ENCODE measurements around the gene PSMD11.
A peak's percentile ranks its signal among the peaks of the same experiment; 100 is the strongest.

PSMD11 gene

GRCh38 chr17:32491371-32492263, 47.3 kb downstream of the PSMD11 start:
- DNase-seq (ENCODE audit: low spot score) = no peak

DNA sequence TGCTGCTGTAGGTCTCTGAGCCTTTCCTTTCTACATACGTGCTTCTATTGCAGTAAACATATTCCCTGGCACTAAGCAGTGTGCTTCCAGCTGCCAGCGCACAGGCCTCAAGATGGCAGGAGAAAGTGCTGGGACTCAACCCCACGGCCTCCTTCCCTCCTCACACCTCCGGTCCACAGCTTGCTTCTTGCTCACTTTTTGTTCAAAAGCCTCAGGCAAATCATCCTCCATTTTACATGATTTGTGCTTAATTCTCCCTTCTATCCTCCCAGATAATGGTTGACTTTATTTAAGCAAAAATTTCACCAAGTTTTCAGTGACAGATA, 47.9 kb downstream of the PSMD11 start:
- DNase-seq (ENCODE audit: low spot score) = no peak

DNA sequence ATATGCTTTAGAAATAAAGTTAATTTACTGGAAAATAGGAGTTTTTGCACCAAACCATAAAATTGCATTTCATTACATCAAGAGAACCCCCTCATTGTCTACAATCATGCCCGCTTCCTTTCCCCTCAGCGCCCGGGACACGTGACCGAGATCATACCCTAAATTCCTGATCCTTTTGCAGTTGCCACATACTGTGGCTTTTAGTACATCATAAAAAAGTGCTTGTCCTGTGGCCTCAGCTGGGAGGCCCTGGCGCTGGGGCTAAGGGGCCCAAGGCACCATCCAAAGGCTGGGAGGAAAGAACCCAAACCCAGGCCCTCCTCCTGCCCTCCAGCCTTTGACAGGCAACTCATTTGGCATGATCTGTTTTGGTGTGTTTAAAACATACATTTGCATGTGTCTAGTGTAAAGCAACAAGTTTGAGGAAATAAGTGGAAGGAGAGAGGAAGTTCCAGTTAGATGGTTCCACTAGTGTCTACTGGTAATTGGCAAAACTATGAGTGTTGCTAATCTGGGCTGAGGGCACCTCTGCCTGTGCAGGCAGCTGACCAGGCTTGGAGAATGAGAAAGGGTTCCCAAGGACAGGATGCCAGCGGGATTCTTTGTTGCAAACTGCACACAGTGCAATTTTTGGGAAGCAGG, 48.5 kb downstream of the PSMD11 start:
- no peak for DNase-seq (ENCODE audit: low spot score)

DNA sequence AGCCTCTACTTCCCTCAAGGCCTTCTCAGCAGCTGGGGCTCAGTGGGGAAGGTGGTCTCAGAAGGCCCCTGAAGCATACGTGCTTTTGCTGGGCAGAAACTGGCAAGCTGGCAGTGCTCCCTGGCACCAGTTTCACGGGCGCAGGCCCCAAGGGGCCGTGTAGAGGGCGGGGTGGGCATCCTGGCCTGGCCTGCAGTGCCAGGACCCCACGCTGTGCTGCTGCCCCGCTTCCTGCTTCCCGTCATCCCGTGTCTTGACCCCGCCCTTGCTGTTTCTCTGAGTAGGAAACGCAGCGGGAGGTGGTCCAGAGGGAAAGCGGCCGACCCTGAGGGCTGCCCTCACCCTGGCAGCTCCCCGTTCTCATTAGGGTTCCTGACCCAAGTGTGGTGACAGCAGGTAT, 49.3 kb downstream of the PSMD11 start:
- DNase-seq (ENCODE audit: low spot score) = no peak

DNA sequence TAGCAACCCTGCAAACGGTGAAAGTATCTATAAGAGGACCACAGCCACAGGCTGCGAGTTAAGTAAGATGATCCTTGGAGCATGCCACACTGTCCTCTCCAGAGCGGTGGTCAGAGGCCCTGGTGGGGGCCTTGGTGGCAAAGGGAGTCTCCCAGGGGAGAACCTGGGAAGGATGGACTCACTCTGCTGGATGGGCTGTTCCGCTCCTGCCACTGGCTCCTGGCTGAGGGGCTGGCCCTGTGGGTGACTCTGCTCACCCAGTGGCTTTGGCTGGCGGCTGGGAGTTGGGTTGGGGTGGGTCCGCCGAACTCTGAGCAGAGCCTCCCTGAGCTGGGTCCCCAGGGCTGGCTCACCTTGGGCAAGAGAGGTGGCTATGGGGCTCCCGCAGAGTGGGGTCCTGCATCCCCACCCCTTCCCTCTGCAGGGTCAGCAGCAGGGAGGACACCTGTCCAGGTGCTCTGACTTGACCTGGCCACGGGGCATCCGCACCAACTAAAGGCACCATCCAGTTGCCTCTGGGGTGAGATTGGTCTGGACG, 49.7 kb downstream of the PSMD11 start:
- DNase-seq (ENCODE audit: low spot score) = no peak

GRCh38 chr17:32494621-32495358, 50.5 kb downstream of the PSMD11 start:
- DNase-seq (ENCODE audit: low spot score) = no peak

DNA sequence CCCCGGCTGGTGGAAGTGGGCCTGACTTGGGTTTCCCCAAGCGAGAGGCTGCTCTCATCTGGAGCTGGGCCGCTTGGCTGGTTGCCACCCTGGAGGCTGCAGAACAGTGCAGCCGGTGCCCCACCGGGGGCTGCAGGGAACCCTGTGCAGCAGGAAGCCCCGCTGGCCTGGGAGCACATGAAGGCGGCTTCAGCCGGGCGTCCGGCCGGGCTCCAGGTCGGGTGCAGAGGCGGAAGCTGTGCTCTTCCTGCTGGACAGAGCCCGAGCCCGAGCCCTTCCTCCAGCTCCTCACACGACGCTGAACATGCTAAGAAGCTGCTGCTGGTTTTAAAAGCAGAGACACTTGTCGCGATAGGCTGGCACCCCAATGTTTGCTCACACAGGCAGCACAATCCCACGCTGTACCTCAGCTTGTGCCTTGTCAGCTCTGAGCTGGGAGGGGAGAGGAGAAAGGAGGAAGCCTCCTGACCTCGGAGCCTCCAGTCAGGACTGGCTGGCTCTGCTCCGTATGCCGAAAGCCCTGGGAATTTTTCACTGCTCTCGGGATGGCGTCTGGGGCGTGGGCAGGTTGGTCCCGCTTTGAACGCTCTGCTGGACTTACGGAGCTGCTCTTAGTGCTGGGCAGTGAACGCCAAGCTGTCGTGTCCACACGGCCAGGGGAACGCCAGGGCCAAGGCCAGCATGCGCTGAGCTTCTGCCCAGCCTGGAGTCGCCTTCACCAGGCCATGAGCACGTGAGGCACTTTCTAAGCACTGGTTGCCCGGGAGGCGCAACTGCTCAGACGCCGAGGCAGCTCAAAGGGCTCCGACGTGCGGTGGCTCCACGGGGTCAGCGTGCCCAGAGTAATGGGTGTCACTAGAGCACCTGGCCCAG, 51.3 kb downstream of the PSMD11 start:
- DNase-seq (ENCODE audit: low spot score) = no peak

- DNase-seq (ENCODE audit: low spot score) = no peak
These were observed 52.2 kb downstream of the PSMD11 start for GRCh38 chr17:32496395-32497073.

- DNase-seq (ENCODE audit: low spot score) = peak; percentile 42
These were observed 53.3 kb downstream of the PSMD11 start for GRCh38 chr17:32497431-32498205.

- no peak for DNase-seq (ENCODE audit: low spot score)
These were observed 54.1 kb downstream of the PSMD11 start for GRCh38 chr17:32498391-32498790.

GRCh38 chr17:32502013-32502412, 57.7 kb downstream of the PSMD11 start:
- DNase-seq (ENCODE audit: low spot score) = no peak

DNA sequence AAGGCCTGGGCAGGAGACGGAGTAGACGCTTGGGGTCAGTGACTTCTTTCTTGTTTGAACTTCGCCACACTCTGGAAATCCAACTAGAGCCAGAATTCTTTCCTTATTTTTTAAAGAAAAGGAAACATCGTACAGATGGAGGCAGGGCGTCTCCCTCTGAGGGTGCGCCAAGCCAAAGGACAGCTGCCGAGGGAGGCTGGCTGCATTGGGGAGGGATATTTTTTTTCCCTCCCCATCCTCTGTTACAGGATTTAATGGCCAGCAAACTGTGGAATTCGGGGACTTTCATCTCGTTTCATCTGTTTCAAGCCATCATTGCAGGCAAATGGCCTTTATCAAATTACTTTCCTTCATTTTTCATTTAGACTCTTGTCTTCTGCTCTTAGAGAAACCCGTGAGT, 58.4 kb downstream of the PSMD11 start:
- DNase-seq (ENCODE audit: low spot score) = no peak

GRCh38 chr17:32503251-32504165, 59.2 kb downstream of the PSMD11 start:
- no peak for DNase-seq (ENCODE audit: low spot score)

- no peak for DNase-seq (ENCODE audit: low spot score)
These were observed 60.1 kb downstream of the PSMD11 start for GRCh38 chr17:32504166-32504990.

- DNase-seq (ENCODE audit: low spot score) = no peak
These were observed 64.6 kb downstream of the PSMD11 start for GRCh38 chr17:32508926-32509325.

DNA sequence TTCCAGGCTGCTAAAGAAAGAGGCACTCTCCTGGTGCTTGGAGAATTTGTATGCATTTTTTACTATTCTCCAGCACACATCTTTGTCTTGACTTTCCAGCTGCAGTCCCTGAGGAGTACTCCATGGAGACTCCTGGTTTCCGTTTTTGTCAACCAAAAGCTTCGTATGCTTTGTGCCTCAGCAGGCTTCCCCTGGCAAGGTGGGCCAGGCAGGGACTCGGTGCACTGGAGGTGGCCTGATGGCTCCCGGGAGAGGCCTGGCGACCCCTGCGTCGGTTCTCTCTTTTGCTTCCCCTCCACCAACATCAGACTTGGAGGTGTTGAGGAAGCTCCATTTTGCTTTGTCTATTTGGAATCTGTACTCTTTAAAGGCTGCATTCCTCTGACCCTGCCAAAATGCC, 66.2 kb downstream of the PSMD11 start:
- DNase-seq (ENCODE audit: low spot score) = no peak

- no peak for DNase-seq (ENCODE audit: low spot score)
These were observed 68.0 kb downstream of the PSMD11 start for GRCh38 chr17:32512328-32512727.

GRCh38 chr17:32513579-32513978, 69.3 kb downstream of the PSMD11 start:
- DNase-seq (ENCODE audit: low spot score) = no peak

All from HuH-7 (cell line).